Activated T-helper 17 cell treated with anti-CD3 and anti-CD28 coated beads, Interleukin-2, amount 50 U/mL, for 72 hours (primary cell): ENCODE results near the gene TSHZ2. TPM values are rescaled to one million over a fixed set of nuclear protein-coding genes. Genes with fewer than 3 reads are reported as not detected.
A peak's percentile ranks its signal among the peaks of the same experiment; 100 is the strongest.
"Not testable (repeated sequence)": the region's sequence is repeated elsewhere in the genome, so short reads cannot be mapped to it uniquely, and the experiment has no call there.

Source experiments
- ATAC-seq: fragments of 150-1000 bp; cut with Tn5 transposase; replicated peaks from 2 replicates; pipeline ENCODE4 v1.10.0; 2021; ENCODE audit warnings: mild to moderate bottlenecking, moderate library complexity
- H3K27ac Mint-ChIP-seq: one replicate; pipeline ENCODE4 v1.8.0; 2022; ENCODE audit warnings: mixed read lengths
- H3K27me3 Mint-ChIP-seq: one replicate; pipeline ENCODE4 v1.8.0; 2022; ENCODE audit warnings: mixed read lengths
- H3K36me3 Mint-ChIP-seq: one replicate; pipeline ENCODE4 v1.8.0; 2022; ENCODE audit warnings: low read depth, mild to moderate bottlenecking, mixed read lengths
- H3K4me1 Mint-ChIP-seq: one replicate; pipeline ENCODE4 v1.8.0; 2022; ENCODE audit warnings: mixed read lengths
- H3K4me3 Mint-ChIP-seq: one replicate; pipeline ENCODE4 v1.8.0; 2022; ENCODE audit warnings: mild to moderate bottlenecking, mixed read lengths
- H3K9me3 Mint-ChIP-seq: one replicate; pipeline ENCODE4 v1.8.0; 2022; ENCODE audit warnings: mixed read lengths
- total RNA-seq, 2 donors: library from RNA; stranded (reverse); gene quantifications; one replicate each; pipeline ENCODE4 v1.2.3, GENCODE V29; 2022

Gene TSHZ2
- total RNA-seq, 2 donors from 2014 or later, result 29.8 to 58.2 TPM

DNA sequence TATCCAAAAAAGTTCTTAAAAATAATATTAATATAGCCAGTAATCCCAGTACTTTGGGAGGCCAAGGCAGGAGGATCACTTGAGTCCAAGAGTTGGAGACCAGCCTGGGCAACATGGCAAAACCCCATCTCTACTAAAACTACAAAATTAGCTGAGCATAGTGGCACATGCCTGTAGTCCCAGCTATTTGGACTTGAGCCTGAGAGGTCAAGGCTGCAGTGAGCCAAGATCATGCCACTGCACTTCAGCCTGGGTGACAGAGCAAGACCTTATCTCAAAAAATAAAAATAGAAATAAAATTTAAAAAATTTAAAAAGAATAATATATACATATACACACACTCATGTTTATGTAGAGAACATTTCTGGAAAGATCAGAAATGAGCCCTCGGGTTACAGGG is 441.7 kb downstream of the TSHZ2 start:
- not testable (repeated sequence) for ATAC-seq, H3K36me3 Mint-ChIP-seq, H3K27me3 Mint-ChIP-seq, H3K4me1 Mint-ChIP-seq, H3K27ac Mint-ChIP-seq, H3K9me3 Mint-ChIP-seq, H3K4me3 Mint-ChIP-seq

DNA sequence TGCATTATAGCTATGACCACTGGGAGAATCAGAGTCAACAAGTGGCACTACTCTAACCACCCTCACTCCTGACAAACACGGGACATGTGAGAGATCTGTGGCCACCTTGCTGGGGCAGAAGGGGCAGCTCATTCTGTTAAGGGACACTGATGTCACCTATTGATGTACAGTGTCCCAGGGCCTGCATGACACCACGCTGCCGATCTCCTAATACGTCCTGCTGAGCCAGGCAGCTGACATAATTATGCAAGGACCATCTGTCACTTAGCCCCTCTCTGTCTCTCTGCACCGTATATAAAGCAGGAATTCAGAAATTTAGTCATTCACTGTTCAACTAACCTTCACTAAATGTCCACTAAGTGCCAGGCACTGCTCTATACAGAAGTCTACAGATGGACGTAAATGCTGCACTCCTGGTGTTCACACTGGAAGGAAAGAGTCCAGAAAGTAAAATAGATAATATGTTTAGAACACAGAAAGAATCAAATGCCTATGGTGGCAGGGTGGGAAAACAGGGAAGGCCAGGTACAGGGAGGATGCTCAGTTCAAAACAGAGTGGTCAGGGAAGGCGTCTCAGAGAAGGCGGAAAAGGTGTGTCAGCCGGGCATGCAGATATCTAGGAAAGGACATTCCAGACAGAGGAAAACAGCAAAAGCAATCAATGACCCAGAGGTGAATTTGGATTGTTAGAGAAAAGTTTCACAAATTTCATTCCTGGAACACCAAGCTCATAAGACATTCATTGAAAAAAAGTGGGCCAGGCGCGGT is 447.7 kb downstream of the TSHZ2 start:
- no peaks in the 10 kb centered on the region for H3K27me3 Mint-ChIP-seq
- no peaks in the 10 kb centered on the region for H3K4me1 Mint-ChIP-seq
- H3K27ac Mint-ChIP-seq, result no peak overlapping the region
- H3K36me3 Mint-ChIP-seq, result no peaks in the 10 kb centered on the region
- no peak overlapping the region for H3K4me3 Mint-ChIP-seq
- peaks cover 3% of the 10 kb centered on the region for H3K9me3 Mint-ChIP-seq
- no peak for ATAC-seq

DNA sequence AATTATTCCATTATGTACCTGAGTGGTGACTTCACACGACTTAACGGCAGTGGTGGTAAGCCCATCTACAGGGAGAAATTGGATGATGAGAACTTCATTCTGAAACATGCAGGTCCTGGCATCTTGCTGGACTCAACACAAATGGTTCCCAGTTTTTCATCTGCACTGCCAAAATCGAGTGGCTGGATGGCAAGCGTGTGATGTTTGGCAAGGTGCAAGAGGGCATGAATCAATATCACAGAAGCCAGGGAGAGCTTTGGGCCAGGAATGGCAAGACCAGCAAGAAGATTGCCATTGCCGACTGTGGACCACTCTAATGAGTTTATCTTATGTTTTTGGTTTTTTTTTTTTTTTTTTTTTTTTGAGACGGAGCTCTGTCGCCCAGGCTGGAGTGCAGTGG is 449.2 kb downstream of the TSHZ2 start:
- Mint-ChIP-seq H3K4me1 (no peaks in the 10 kb centered on the region), H3K27me3 (no peaks in the 10 kb centered on the region), H3K4me3 (no peak overlapping the region), H3K36me3 (no peaks in the 10 kb centered on the region), H3K27ac (no peak overlapping the region), H3K9me3 (peaks cover 3% of the 10 kb centered on the region)
- no peak for ATAC-seq

DNA sequence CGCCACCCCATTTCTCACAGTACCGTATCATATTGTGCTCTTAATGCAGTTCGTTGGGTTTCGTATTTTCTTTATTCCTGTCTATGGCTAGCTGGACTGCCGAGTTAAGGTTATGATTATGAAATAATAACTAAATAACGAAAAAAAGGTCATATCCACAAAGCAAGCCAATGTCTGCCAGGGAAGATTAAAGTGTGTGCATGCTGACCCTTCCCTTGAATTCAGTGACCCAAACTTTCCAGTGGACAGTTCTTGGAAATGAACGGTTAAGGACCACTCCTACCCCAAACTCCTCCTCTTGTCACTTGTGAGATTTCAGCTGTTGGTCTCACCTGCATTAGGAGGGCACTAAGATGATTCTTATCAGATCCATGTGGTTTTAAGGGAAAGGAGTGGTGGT is 449.9 kb downstream of the TSHZ2 start:
- peaks cover 3% of the 10 kb centered on the region for H3K9me3 Mint-ChIP-seq
- H3K27me3 Mint-ChIP-seq, result no peaks in the 10 kb centered on the region
- no peak overlapping the region for H3K27ac Mint-ChIP-seq
- ATAC-seq, result no peak
- H3K4me1 Mint-ChIP-seq, result no peaks in the 10 kb centered on the region
- H3K4me3 Mint-ChIP-seq, result no peak overlapping the region
- no peaks in the 10 kb centered on the region for H3K36me3 Mint-ChIP-seq

DNA sequence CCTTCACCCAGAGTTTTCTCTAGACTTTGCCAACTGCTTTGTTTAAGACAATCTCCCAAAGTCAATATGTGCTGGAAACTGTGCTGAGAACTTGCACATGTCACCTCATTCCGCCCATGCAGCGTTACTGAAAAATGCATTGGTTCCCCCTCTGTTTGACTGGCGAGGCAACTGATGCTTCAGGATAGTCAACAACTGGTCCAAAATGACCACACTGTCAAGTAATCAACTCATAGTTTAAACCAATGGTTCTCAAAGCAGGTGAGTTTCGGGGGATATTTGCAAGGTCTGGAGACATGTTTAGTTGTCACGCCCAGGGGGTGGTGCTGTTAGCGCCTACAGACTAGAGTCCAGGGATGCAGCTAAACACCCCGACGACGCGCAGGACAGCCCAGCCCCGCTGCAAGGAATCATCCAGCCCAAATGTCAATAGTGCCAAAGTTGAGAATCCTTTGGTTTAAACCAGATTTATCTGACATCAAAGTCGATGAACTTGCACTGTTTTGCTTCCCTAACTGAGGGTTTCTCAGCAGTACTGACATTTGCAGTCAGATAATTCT is 451.5 kb downstream of the TSHZ2 start:
- H3K27ac Mint-ChIP-seq, result no peak overlapping the region
- H3K4me1 Mint-ChIP-seq, result no peaks in the 10 kb centered on the region
- no peak for ATAC-seq
- H3K36me3 Mint-ChIP-seq, result no peaks in the 10 kb centered on the region
- no peaks in the 10 kb centered on the region for H3K27me3 Mint-ChIP-seq
- no peak overlapping the region for H3K4me3 Mint-ChIP-seq
- peaks cover 3% of the 10 kb centered on the region for H3K9me3 Mint-ChIP-seq

DNA sequence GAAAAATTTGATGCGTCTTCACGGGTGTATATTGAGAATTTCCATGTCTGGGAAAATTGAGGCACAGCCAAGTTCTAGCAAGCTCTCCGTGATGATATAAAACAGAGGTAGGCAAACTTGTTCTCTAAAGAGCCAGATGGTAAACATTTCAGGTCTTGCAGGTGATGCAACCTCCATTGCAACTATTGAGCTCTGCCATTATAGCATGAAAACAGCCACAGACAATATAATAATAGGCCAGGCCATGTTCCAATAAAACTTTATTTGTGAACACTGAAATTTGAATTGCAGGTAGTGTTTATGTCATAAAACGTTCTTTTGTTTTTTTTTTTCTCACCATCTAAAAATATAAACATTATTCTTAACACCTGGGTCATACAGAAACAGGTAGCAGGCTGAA is 453.3 kb downstream of the TSHZ2 start:
- H3K4me3 Mint-ChIP-seq, result no peak overlapping the region
- peaks cover 3% of the 10 kb centered on the region for H3K9me3 Mint-ChIP-seq
- H3K4me1 Mint-ChIP-seq, result no peaks in the 10 kb centered on the region
- no peaks in the 10 kb centered on the region for H3K27me3 Mint-ChIP-seq
- no peak overlapping the region for H3K27ac Mint-ChIP-seq
- ATAC-seq, result no peak
- no peaks in the 10 kb centered on the region for H3K36me3 Mint-ChIP-seq

DNA sequence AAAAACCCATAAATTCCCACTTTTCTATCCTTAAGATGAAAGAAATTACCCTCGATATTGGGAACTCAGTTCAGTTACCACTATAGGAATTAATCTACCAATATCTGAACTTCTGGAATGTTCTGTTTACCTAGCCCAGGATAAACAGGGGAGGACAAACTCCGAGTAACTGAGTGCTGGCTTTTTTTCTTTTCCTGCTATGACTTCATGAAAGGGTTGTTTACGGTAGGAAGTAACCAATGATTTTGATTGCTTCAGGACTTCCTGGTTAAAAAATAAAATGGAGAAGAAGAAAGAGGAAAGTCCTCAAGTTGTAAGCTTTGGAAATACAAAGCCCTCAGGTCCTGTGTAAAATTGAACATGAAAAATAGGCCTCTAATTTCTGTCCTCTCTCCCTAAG is 453.8 kb downstream of the TSHZ2 start:
- H3K27ac Mint-ChIP-seq, result no peak overlapping the region
- no peaks in the 10 kb centered on the region for H3K27me3 Mint-ChIP-seq
- no peak for ATAC-seq
- peaks cover 3% of the 10 kb centered on the region for H3K9me3 Mint-ChIP-seq
- H3K4me1 Mint-ChIP-seq, result no peaks in the 10 kb centered on the region
- H3K36me3 Mint-ChIP-seq, result no peaks in the 10 kb centered on the region
- no peak overlapping the region for H3K4me3 Mint-ChIP-seq

DNA sequence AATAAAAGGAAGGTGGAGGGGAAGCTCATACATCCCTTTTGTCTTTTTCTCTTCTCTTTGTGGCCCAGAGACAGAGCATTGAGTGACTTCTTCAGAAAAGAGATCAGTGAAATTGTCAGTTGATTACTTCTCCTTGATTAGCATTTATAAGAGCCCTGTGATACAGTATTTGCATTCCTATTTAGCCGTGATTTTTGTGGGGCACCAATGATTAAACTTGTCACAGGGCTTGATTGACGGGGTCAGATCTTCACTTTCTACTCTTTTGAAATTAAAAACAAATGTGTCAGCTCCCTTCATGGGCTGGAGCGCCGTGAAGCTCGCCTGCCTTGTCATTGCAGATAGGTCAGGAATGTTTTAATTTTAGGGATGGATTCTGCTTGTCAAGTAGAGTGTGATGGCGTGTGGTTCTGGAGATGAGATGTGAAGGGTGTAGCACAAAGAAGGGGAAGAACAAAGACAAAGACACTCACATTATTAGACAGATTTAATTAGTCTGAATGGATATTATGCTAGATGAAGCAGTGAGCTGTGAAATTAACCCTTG is 454.7 kb downstream of the TSHZ2 start:
- Mint-ChIP-seq H3K27me3 (no peaks in the 10 kb centered on the region), H3K4me1 (no peaks in the 10 kb centered on the region), H3K9me3 (peaks cover 3% of the 10 kb centered on the region), H3K27ac (peak overlapping the region; percentile 16), H3K36me3 (no peaks in the 10 kb centered on the region), H3K4me3 (no peak overlapping the region)
- no peak for ATAC-seq

DNA sequence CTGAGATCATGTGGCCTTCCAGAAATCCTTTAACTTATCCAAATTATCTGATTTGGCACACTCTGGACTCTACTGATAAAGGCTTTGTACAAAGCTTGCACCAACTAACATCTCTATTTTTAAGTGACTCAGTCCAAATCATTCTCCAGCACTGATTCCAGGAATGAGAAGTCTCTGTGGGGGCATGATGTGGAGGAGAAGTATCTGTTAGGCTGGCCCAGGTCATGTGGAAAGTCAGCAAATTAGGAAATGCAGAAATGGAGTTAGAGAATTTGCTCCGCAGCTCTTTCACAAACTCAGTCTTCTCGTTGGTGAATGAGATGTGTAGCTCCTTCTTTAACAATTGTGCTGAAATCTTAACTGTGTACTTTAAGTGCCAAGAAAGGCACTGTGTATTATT is 455.8 kb downstream of the TSHZ2 start:
- H3K4me1 Mint-ChIP-seq, result no peaks in the 10 kb centered on the region
- H3K27ac Mint-ChIP-seq, result no peak overlapping the region
- no peaks in the 10 kb centered on the region for H3K36me3 Mint-ChIP-seq
- ATAC-seq, result no peak
- no peak overlapping the region for H3K4me3 Mint-ChIP-seq
- H3K9me3 Mint-ChIP-seq, result peaks cover 3% of the 10 kb centered on the region
- no peaks in the 10 kb centered on the region for H3K27me3 Mint-ChIP-seq

DNA sequence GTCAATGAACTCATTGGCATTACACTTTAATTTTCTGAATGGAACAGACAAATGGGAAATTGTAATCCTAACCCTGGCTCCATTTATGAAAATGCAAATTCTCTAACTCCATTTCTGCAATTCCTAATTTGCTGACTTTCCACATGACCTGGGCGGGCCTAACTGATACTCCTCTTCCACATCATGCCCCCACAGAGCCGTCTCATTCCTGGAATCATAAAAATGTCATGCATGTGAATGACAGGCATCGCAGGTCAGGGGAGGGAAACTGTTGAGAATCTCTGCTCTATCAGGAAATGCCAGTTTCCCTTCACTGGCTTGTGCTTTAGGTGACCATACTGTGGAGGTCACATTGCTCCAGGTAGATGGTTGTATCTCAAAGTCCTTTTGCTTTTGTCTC is 456.4 kb downstream of the TSHZ2 start:
- no peak overlapping the region for H3K4me3 Mint-ChIP-seq
- no peak for ATAC-seq
- H3K36me3 Mint-ChIP-seq, result no peaks in the 10 kb centered on the region
- H3K4me1 Mint-ChIP-seq, result no peaks in the 10 kb centered on the region
- no peak overlapping the region for H3K27ac Mint-ChIP-seq
- H3K27me3 Mint-ChIP-seq, result no peaks in the 10 kb centered on the region
- H3K9me3 Mint-ChIP-seq, result peaks cover 3% of the 10 kb centered on the region

DNA sequence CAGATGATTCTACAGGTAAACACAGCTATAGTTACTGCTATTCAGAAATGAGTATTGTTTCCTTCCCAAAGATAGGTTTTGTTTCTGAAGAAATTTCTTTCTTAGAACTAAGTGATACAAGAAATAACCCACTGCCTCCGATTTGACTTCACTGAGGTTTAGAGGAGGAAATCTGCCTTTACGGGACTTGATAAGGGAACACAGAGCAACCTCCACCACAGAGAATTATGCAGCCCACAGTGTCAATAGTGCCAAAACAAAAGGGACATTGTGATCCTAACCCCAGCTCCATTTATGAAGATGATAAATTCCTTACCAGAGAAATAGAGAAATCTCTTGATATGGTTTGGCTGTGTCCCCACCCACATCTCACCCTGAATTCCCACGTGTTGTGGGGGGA is 456.8 kb downstream of the TSHZ2 start:
- peak; percentile 71 for ATAC-seq
- no peak overlapping the region for H3K27ac Mint-ChIP-seq
- H3K4me1 Mint-ChIP-seq, result no peaks in the 10 kb centered on the region
- H3K27me3 Mint-ChIP-seq, result no peaks in the 10 kb centered on the region
- H3K36me3 Mint-ChIP-seq, result no peaks in the 10 kb centered on the region
- peaks cover 3% of the 10 kb centered on the region for H3K9me3 Mint-ChIP-seq
- H3K4me3 Mint-ChIP-seq, result no peak overlapping the region

DNA sequence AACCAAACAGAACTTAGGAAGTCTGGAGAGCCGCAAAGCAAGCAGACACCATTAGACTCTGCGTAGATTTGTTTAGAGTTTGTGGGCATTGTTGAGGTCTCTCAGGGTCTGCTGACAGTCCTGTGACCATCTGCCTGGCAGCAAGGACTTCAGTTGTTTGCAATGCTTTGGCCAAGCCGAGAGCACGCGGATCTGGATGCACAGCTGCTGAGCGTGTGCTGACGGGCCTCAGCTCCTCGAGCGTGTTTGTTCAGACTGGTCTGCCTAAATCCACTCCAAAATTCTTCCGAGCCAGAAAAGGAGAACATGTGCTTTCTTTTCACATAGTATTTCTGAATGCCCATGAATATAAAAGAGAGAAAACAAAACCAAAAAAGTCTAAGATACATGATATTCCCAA is 462.5 kb downstream of the TSHZ2 start:
- Mint-ChIP-seq H3K27me3 (no peaks in the 10 kb centered on the region), H3K36me3 (peaks cover 7% of the 10 kb centered on the region), H3K4me3 (no peak overlapping the region), H3K4me1 (no peaks in the 10 kb centered on the region), H3K27ac (no peak overlapping the region), H3K9me3 (no peaks in the 10 kb centered on the region)
- no peak for ATAC-seq

DNA sequence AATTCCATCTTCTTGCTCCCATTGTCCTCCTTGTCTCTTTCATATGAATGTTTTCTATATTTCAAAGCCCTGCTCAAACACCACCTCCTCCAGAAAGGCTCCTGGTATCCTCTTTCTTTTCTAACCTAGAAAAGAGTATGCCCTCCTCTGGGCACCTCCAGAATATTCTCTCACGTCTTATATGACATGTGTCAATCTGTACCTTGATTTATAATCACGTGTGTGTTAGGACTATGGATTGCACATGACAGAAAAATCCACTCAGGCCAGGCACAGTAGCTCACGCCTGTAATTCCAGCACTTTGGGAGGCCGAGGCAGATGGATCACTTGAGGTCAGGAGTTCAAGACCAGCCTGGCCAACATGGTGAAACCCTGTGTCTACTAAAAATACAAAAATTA is 464.8 kb downstream of the TSHZ2 start:
- not testable (repeated sequence) for H3K36me3 Mint-ChIP-seq

DNA sequence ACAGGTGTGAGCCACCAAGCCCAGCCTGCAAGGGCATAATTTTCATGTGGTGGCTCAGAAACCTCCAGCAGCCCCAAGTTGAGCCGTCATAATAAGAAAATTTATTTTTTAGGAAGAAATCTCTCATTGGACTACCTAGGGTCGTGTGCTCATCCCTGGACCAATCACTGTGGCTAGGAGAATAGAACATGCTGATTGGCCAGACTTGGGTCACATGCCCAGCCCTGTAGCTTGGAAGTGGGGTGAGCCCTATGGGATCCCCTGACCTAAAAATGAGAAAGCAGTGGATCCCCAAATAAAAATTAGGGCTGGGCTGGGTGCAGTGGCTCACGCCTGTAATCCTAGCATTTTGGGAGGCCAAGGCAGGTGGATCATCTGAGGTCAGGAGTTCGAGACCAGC is 466.2 kb downstream of the TSHZ2 start:
- Mint-ChIP-seq H3K27ac (no peak overlapping the region), H3K36me3 (peaks cover 14% of the 10 kb centered on the region), H3K4me1 (no peaks in the 10 kb centered on the region), H3K9me3 (no peaks in the 10 kb centered on the region), H3K27me3 (no peaks in the 10 kb centered on the region), H3K4me3 (no peak overlapping the region)
- ATAC-seq, result no peak

More for the DNA sequence above, 464.8 kb downstream of the TSHZ2 start:
- not testable (repeated sequence) for H3K27me3 Mint-ChIP-seq, ATAC-seq, H3K9me3 Mint-ChIP-seq, H3K4me1 Mint-ChIP-seq, H3K4me3 Mint-ChIP-seq
- H3K27ac Mint-ChIP-seq, result peak overlapping the region; percentile 32

DNA sequence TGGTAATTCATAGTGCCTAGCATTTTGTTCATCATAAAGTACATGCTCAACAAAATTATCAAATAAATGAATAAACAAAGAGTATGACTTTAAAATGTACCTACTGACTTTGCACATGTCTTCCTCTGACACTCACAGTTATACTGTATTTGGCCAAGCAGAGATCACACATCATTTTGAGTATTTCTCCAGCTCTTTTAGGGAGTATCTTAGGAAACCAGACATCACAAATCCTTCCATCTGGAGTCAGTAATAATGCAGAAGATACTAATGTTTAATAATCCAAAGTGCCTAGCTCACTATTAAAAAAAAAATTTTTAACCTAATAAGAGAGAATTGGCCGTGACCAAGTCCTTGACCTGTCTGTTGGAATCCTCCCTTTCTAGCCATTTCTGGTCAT is 466.9 kb downstream of the TSHZ2 start:
- Mint-ChIP-seq H3K4me3 (no peak overlapping the region), H3K27ac (no peak overlapping the region), H3K36me3 (peaks cover 14% of the 10 kb centered on the region), H3K9me3 (no peaks in the 10 kb centered on the region), H3K4me1 (no peaks in the 10 kb centered on the region), H3K27me3 (no peaks in the 10 kb centered on the region)
- ATAC-seq, result no peak
